ENCODE measurements around the gene PDIA3.

The PDIA3 gene

DNA sequence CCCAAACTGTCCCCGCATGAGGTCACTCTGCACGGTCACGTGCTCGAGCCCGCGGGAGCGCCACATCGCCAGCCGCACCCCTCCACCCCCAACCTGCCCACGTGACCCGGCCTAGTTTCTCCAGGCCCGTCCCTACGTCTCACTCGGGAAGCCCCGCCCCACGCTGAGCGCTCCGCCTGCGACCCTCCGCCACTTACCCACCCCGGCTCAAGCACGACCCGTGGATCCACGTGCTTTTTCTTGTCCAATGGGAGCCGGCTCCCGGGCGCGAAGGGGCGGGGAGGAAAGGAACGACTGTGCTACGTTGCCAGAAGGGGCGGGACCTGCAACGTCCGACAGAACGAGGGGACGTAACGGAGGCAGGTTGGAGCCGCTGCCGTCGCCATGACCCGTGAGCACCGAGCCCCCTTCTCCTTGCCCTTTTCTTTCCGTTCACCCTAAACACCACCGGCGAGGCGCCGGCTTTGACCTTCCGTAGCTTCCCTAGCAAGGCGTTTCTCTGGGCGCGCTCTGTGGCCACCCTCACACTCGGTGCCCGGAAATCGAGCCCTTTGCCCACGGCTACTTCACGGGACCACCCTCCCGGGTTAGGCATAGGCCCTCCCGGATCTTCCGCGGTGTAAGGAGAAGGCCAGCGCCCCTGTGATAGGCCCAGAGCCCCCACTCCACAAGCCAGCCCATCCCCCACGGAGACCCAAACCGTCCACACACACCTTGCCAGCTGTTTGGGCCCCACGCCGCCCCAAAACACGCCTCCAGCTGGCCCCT is 45.9 kb downstream of the PDIA3 start, which contains the start of gene SERF2:
Gene SERF2, plus strand, starts transcription at position 328 of the 768 bp plus-strand sequence. Its CDS starts 57 bp downstream, at position 385.
- peak; percentile 99 for DNase-seq
- Histone ChIP-seq H2AK5ac (ENCODE audit: low read length, severe bottlenecking) (peak within 1 kb of the TSS; percentile 69), H3K9me3 (ENCODE audit: control insufficient read depth, low read length) (no peaks in the 10 kb centered on the region), H3K4me1 (ENCODE audit: control insufficient read depth, insufficient read depth, low read depth, low read length) (peaks cover 20% of the 10 kb centered on the region), H3K18ac (ENCODE audit: low read depth in 1 of 2, low read length in 2 of 2) (peak within 1 kb of the TSS; percentile 99), H3K23ac (ENCODE audit: low read length in 2 of 2) (peak within 1 kb of the TSS; percentile 54 to 81), H3K4me2 (ENCODE audit: low read length, poor library complexity, severe bottlenecking) (peak within 1 kb of the TSS; percentile 72), H2AFZ (ENCODE audit: low read depth, low read length) (no peak within 1 kb of the TSS), H2BK15ac (ENCODE audit: low read depth, poor library complexity, severe bottlenecking) (peak within 1 kb of the TSS; percentile 61), H3K27ac (ENCODE audit: low read length, poor library complexity, severe bottlenecking) (peak within 1 kb of the TSS; percentile 92), H3K9ac (ENCODE audit: low read length) (peak within 1 kb of the TSS; percentile 100), H3K36me3 (ENCODE audit: control insufficient read depth in 1 of 2, insufficient read depth in 2 of 2, low read depth in 1 of 2, low read length in 2 of 2) (peaks cover 29 to 42% of the 10 kb centered on the region in 2 experiments), H3K4ac (ENCODE audit: low read depth in 1 of 2, low read length in 2 of 2) (peak within 1 kb of the TSS; percentile 96 to 98), H3K27me3 (ENCODE audit: control insufficient read depth in 1 of 2, insufficient read depth in 1 of 2, low read length in 2 of 2) (no peaks in the 10 kb centered on the region), H2BK12ac (ENCODE audit: low read length in 2 of 2) (peak within 1 kb of the TSS in 1 of 2 experiments; percentile 60), H3K14ac (ENCODE audit: low read length in 2 of 2) (peak within 1 kb of the TSS; percentile 44 to 98), H2BK5ac (ENCODE audit: low read depth, low read length, poor library complexity, severe bottlenecking) (peak within 1 kb of the TSS; percentile 75), H3K4me3 (ENCODE audit: insufficient read depth in 1 of 2, low read depth in 1 of 2, low read length in 2 of 2) (peak within 1 kb of the TSS; percentile 84 to 96), H4K8ac (ENCODE audit: low read length) (peak within 1 kb of the TSS; percentile 90), H2BK120ac (ENCODE audit: low read depth, low read length) (peak within 1 kb of the TSS; percentile 97), H4K91ac (ENCODE audit: low read length) (peak within 1 kb of the TSS; percentile 95), H3K79me1 (replicated peaks; ENCODE audit: low read length, poor library complexity, severe bottlenecking) (peaks cover 8% of the 10 kb centered on the region)
- WGBS: under 1% methylated on average over 66 of the region's 66 CpGs

DNA sequence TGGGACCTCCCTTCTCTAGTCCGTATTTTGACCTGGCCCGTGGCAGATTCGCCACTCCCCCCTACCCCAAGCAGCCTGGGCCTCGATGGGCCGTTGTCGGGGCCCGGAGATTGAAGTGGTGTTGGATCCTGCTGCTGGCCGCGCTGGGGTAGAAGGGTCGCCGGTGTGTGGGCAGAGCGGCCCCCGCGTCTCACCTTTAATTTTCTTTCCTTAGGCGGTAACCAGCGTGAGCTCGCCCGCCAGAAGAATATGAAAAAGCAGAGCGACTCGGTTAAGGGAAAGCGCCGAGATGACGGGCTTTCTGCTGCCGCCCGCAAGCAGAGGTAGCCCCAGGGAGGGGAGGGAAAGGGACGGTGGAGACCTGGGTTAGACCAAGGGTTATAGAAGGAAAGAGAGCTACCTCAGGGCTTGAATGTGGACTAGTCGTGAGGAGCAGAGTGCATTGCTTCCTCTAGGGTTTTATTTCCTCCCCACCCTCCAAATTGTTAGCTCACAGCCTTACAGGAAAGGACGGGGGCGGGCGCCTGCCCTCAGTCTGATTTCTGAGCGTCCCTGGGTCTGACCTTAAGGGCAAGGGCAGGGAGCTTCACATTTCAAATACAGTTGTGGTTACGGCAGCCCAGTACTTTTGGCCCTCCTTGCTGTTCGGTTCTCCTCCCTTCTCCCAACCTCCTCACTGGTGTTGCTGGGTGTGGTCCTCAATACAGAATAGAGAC is 46.7 kb downstream of the PDIA3 start:
- no peaks in the 10 kb centered on the region for H3K9me3 ChIP-seq (ENCODE audit: control insufficient read depth, low read length)
- peaks cover 24% of the 10 kb centered on the region for H3K4me1 ChIP-seq (ENCODE audit: control insufficient read depth, insufficient read depth, low read depth, low read length)

DNA sequence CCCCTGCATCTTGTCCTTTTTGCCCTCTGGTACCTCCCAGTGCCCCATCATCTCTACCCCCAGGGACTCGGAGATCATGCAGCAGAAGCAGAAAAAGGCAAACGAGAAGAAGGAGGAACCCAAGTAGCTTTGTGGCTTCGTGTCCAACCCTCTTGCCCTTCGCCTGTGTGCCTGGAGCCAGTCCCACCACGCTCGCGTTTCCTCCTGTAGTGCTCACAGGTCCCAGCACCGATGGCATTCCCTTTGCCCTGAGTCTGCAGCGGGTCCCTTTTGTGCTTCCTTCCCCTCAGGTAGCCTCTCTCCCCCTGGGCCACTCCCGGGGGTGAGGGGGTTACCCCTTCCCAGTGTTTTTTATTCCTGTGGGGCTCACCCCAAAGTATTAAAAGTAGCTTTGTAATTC is 47.4 kb downstream of the PDIA3 start:
- Histone ChIP-seq H3K9me3 (ENCODE audit: control insufficient read depth, low read length) (no peaks in the 10 kb centered on the region), H3K4me1 (ENCODE audit: control insufficient read depth, insufficient read depth, low read depth, low read length) (peaks cover 25% of the 10 kb centered on the region), H3K27ac (ENCODE audit: low read length, poor library complexity, severe bottlenecking) (no peak overlapping the region), H2BK5ac (ENCODE audit: low read depth, low read length, poor library complexity, severe bottlenecking) (no peak overlapping the region), H3K4me2 (ENCODE audit: low read length, poor library complexity, severe bottlenecking) (peak overlapping the region; percentile 72), H3K36me3 (ENCODE audit: control insufficient read depth in 1 of 2, insufficient read depth in 2 of 2, low read depth in 1 of 2, low read length in 2 of 2) (peaks cover 30 to 52% of the 10 kb centered on the region in 2 experiments), H2BK120ac (ENCODE audit: low read depth, low read length) (no peak overlapping the region), H2BK15ac (ENCODE audit: low read depth, poor library complexity, severe bottlenecking) (no peak overlapping the region), H4K91ac (ENCODE audit: low read length) (no peak overlapping the region), H2AK5ac (ENCODE audit: low read length, severe bottlenecking) (no peak overlapping the region), H2AFZ (ENCODE audit: low read depth, low read length) (no peak overlapping the region), H4K8ac (ENCODE audit: low read length) (no peak overlapping the region), H3K14ac (ENCODE audit: low read length in 2 of 2) (no peak overlapping the region), H3K18ac (ENCODE audit: low read depth in 1 of 2, low read length in 2 of 2) (no peak overlapping the region), H3K4me3 (ENCODE audit: insufficient read depth in 1 of 2, low read depth in 1 of 2, low read length in 2 of 2) (peak overlapping the region in 1 of 2 experiments; percentile 96), H3K27me3 (ENCODE audit: control insufficient read depth in 1 of 2, insufficient read depth in 1 of 2, low read length in 2 of 2) (no peaks in the 10 kb centered on the region), H3K23ac (ENCODE audit: low read length in 2 of 2) (peak overlapping the region in 1 of 2 experiments; percentile 47), H2BK12ac (ENCODE audit: low read length in 2 of 2) (peak overlapping the region in 1 of 2 experiments; percentile 10), H3K9ac (ENCODE audit: low read length) (peak overlapping the region; percentile 100), H3K4ac (ENCODE audit: low read depth in 1 of 2, low read length in 2 of 2) (peak overlapping the region in 1 of 2 experiments; percentile 4), H3K79me1 (replicated peaks; ENCODE audit: low read length, poor library complexity, severe bottlenecking) (peaks cover 8% of the 10 kb centered on the region)
- 90% methylated on average over 10 of the region's 10 CpGs for WGBS
- no peak for DNase-seq

More for the DNA sequence above, 46.7 kb downstream of the PDIA3 start:
- peak overlapping the region; percentile 67 for H2AK5ac ChIP-seq (ENCODE audit: low read length, severe bottlenecking)
- peak overlapping the region in 1 of 2 experiments; percentile 60 for H2BK12ac ChIP-seq (ENCODE audit: low read length in 2 of 2)
- H2BK15ac ChIP-seq (ENCODE audit: low read depth, poor library complexity, severe bottlenecking): peak overlapping the region; percentile 18
- H4K91ac ChIP-seq (ENCODE audit: low read length): peak overlapping the region; percentile 95
- H2BK5ac ChIP-seq (ENCODE audit: low read depth, low read length, poor library complexity, severe bottlenecking): peak overlapping the region; percentile 75
- peak overlapping the region; percentile 72 for H3K4me2 ChIP-seq (ENCODE audit: low read length, poor library complexity, severe bottlenecking)
- peak overlapping the region; percentile 84 to 96 for H3K4me3 ChIP-seq (ENCODE audit: insufficient read depth in 1 of 2, low read depth in 1 of 2, low read length in 2 of 2)
- 4% methylated on average over 30 of the region's 33 CpGs for WGBS
- H3K79me1 ChIP-seq (replicated peaks; ENCODE audit: low read length, poor library complexity, severe bottlenecking): peaks cover 8% of the 10 kb centered on the region
- peak overlapping the region; percentile 99 for H3K18ac ChIP-seq (ENCODE audit: low read depth in 1 of 2, low read length in 2 of 2)
- H3K23ac ChIP-seq (ENCODE audit: low read length in 2 of 2): peak overlapping the region in 1 of 2 experiments; percentile 54
- no peak overlapping the region for H2AFZ ChIP-seq (ENCODE audit: low read depth, low read length)
- H3K14ac ChIP-seq (ENCODE audit: low read length in 2 of 2): peak overlapping the region; percentile 44 to 98
- peak overlapping the region; percentile 97 for H2BK120ac ChIP-seq (ENCODE audit: low read depth, low read length)
- peaks cover 30 to 46% of the 10 kb centered on the region in 2 experiments for H3K36me3 ChIP-seq (ENCODE audit: control insufficient read depth in 1 of 2, insufficient read depth in 2 of 2, low read depth in 1 of 2, low read length in 2 of 2)
- peak overlapping the region; percentile 100 for H3K9ac ChIP-seq (ENCODE audit: low read length)
- DNase-seq: peak; percentile 45
- peak overlapping the region; percentile 92 for H3K27ac ChIP-seq (ENCODE audit: low read length, poor library complexity, severe bottlenecking)
- H3K27me3 ChIP-seq (ENCODE audit: control insufficient read depth in 1 of 2, insufficient read depth in 1 of 2, low read length in 2 of 2): no peaks in the 10 kb centered on the region
- peak overlapping the region; percentile 90 for H4K8ac ChIP-seq (ENCODE audit: low read length)
- H3K4ac ChIP-seq (ENCODE audit: low read depth in 1 of 2, low read length in 2 of 2): peak overlapping the region; percentile 96 to 98

All from mesenchymal stem cell (in vitro differentiated cells and primary cell).